GM19193 (cell line): ENCODE data around the gene PCDH15.

Source experiments
- POLR2A ChIP-seq: IDR thresholded peaks from 4 replicates; pipeline ENCODE4 v1.6.1; 2011; ENCODE audit not compliant: insufficient read depth, insufficient read length; ENCODE audit errors: extremely low read depth

PCDH15 gene

GRCh38 chr10:54194806-54195205, 606.2 kb downstream of the PCDH15 start:
- no peak for TF ChIP-seq POLR2A

GRCh38 chr10:54159924-54160323, 641.1 kb downstream of the PCDH15 start:
- no peak for TF ChIP-seq POLR2A

GRCh38 chr10:54148508-54148907, 652.5 kb downstream of the PCDH15 start:
- no peak for TF ChIP-seq POLR2A

GRCh38 chr10:54139819-54140428, 661.1 kb downstream of the PCDH15 start:
- no peak for TF ChIP-seq POLR2A

GRCh38 chr10:54137396-54137795, 663.6 kb downstream of the PCDH15 start:
- no peak for TF ChIP-seq POLR2A

GRCh38 chr10:54133203-54133602, 667.8 kb downstream of the PCDH15 start:
- TF ChIP-seq POLR2A = no peak

- TF ChIP-seq POLR2A = no peak
These were observed 669.2 kb downstream of the PCDH15 start for GRCh38 chr10:54131833-54132232.

GRCh38 chr10:54130394-54130793, 670.6 kb downstream of the PCDH15 start:
- TF ChIP-seq POLR2A = no peak

- TF ChIP-seq POLR2A = no peak
These were observed 675.8 kb downstream of the PCDH15 start for GRCh38 chr10:54125098-54125747.

GRCh38 chr10:54124209-54124885, 676.7 kb downstream of the PCDH15 start:
- TF ChIP-seq POLR2A = no peak

- no peak for TF ChIP-seq POLR2A
These were observed 680.2 kb downstream of the PCDH15 start for GRCh38 chr10:54120806-54121205.

- no peak for TF ChIP-seq POLR2A
These were observed 692.1 kb downstream of the PCDH15 start for GRCh38 chr10:54108961-54109360.

- no peak for TF ChIP-seq POLR2A
These were observed 704.1 kb downstream of the PCDH15 start for GRCh38 chr10:54096892-54097291.

GRCh38 chr10:54094321-54094720, 706.7 kb downstream of the PCDH15 start:
- TF ChIP-seq POLR2A = no peak

- no peak for TF ChIP-seq POLR2A
These were observed 709.8 kb downstream of the PCDH15 start for GRCh38 chr10:54091237-54091636.

- no peak for TF ChIP-seq POLR2A
These were observed 719.1 kb downstream of the PCDH15 start for GRCh38 chr10:54081950-54082349.
